Stomach (tissue), 4 donors: Measurements from ENCODE around the gene PSTPIP1.

Source experiments
- CTCF ChIP-seq, 7 experiments: fragments of 450-650 bp in 4 of 7; fragments of 200-600 bp in 3 of 7; sonication (generic) in 3 of 7; IDR thresholded peaks; one replicate each; pipeline ENCODE4 v1.5.1; 2016 to 2019; ENCODE audit warnings: antibody characterized with exemption in 7 of 7, control low read depth in 2 of 7, mild to moderate bottlenecking in 1 of 7
- EP300 ChIP-seq: sonication (generic); formaldehyde crosslinking; IDR thresholded peaks from one replicate; pipeline ENCODE4 v1.6.1; 2017; ENCODE audit warnings: antibody characterized with exemption
- POLR2A ChIP-seq, 4 donors: fragments of 450-650 bp; IDR thresholded peaks; one replicate each; pipeline ENCODE4 v1.6.1; 2016; ENCODE audit warnings: antibody characterized with exemption in 4 of 4, control low read depth in 2 of 4, mild to moderate bottlenecking in 1 of 4, moderate library complexity in 1 of 4
- POLR2AphosphoS5 ChIP-seq, 3 donors: sonication (generic); formaldehyde crosslinking; IDR thresholded peaks; one replicate each; pipeline ENCODE4 v1.6.1; 2016; ENCODE audit warnings: antibody characterized with exemption in 3 of 3

DNA sequence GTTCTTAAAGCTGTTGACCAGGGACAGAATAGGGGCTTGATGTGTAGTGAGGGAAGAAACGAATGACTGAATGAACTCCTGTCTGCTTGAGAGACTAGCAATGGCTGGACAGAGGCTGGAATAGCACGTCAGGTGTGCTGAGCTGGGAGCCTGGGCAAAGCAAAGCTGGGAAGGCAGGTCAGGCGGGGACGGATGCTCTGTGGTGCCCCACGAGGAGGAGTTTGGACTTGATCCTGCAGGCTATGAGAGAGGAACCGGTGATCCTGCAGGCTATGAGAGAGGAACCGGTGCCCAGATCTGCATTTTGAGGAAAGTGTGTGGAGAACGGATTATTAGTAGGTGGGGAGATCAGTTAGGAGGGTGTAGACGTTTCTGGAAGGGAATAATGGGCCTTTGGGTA is 31.3 kb upstream of the PSTPIP1 start:
- no peak for TF ChIP-seq POLR2A (IDR thresholded peaks at IDR 0.05)
- TF ChIP-seq EP300: no peak
- no peak for TF ChIP-seq CTCF (IDR thresholded peaks at IDR 0.05)
- no peak for TF ChIP-seq POLR2AphosphoS5 (IDR thresholded peaks at IDR 0.05)
